ENCODE results near the gene JTB.

Gene JTB

GRCh38 chr1:153932156-153933131 is 45.0 kb downstream of the JTB start:
- no peak for FAIRE-seq
- DNase-seq (ENCODE audit: insufficient read length, low spot score): no peak
- TF ChIP-seq CTCF (IDR thresholded peaks at IDR 0.05; ENCODE audit: insufficient read depth, missing control alignments): no peak

GRCh38 chr1:153929981-153930948 is 47.2 kb downstream of the JTB start:
- DNase-seq (ENCODE audit: insufficient read length, low spot score) (no peak), FAIRE-seq (no peak)
- no peak for TF ChIP-seq CTCF (IDR thresholded peaks at IDR 0.05; ENCODE audit: insufficient read depth, missing control alignments)

GRCh38 chr1:153929426-153929825 is 48.0 kb downstream of the JTB start:
- TF ChIP-seq CTCF (IDR thresholded peaks at IDR 0.05; ENCODE audit: insufficient read depth, missing control alignments): no peak
- no peak for DNase-seq (ENCODE audit: insufficient read length, low spot score)
- FAIRE-seq: no peak

GRCh38 chr1:153928791-153929341 is 48.6 kb downstream of the JTB start:
- TF ChIP-seq CTCF (IDR thresholded peaks at IDR 0.05; ENCODE audit: insufficient read depth, missing control alignments): no peak
- FAIRE-seq: no peak

GRCh38 chr1:153928245-153928644 is 49.2 kb downstream of the JTB start:
- no peak for TF ChIP-seq CTCF (IDR thresholded peaks at IDR 0.05; ENCODE audit: insufficient read depth, missing control alignments)
- FAIRE-seq (no peak), DNase-seq (ENCODE audit: insufficient read length, low spot score) (no peak)

More at GRCh38 chr1:153928791-153929341, 48.6 kb downstream of the JTB start:
- DNase-seq (ENCODE audit: insufficient read length, low spot score): no peak

GRCh38 chr1:153926405-153926804 is 51.1 kb downstream of the JTB start:
- FAIRE-seq (no peak), DNase-seq (ENCODE audit: insufficient read length, low spot score) (no peak)
- TF ChIP-seq CTCF (IDR thresholded peaks at IDR 0.05; ENCODE audit: insufficient read depth, missing control alignments): no peak

Measured in D721Med (cell line).